ENCODE results near the gene EMP1.

DNA sequence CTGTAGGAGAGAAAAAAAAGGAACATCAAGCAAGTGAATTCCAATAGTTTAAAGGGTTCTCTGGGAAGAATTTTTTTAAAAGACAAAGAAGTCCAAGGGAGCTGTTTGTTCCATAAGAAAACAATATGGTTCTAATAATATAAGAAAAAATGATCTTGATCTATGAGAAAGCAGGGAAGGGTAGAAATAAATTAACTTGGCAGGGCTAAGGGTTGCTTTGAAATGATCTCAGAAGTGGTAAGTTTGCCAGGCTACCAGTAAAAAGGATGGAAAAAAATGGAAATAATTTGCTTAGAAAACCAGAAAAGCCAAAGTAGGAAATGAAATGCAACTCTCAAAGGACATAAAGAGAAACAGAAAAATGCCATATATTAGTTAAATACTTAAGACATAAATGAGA is 41.7 kb upstream of the EMP1 start:
- TF ChIP-seq EP300 (IDR thresholded peaks at IDR 0.05; ENCODE audit: low read depth in 2 of 2, low read length in 2 of 2), result no peak
- no peak for TF ChIP-seq EP300 (CRISPR knock-in tag; IDR thresholded peaks at IDR 0.05; ENCODE audit: borderline replicate concordance)
- no peak for TF ChIP-seq MAFF (IDR thresholded peaks at IDR 0.05; ENCODE audit: low read depth, low read length)
- no peak for TF ChIP-seq ZNF34 (CRISPR knock-in tag; IDR thresholded peaks at IDR 0.05; ENCODE audit: borderline replicate concordance)
- TF ChIP-seq ZNF766 (CRISPR knock-in tag; IDR thresholded peaks at IDR 0.05; ENCODE audit: borderline replicate concordance), result no peak
- no peak for TF ChIP-seq PHF8 (CRISPR knock-in tag; IDR thresholded peaks at IDR 0.05)
- TF ChIP-seq HNRNPLL (IDR thresholded peaks at IDR 0.05; ENCODE audit: low read depth, low read length, poor library complexity, severe bottlenecking), result no peak

All from HepG2 (cell line).